GM08714 (cell line): Measurements from ENCODE around the gene TMEM106A.
"Not testable (repeated sequence)": the region's sequence is repeated elsewhere in the genome, so short reads cannot be mapped to it uniquely, and the experiment has no call there.

Experiments
- H3K4me3 ChIP-seq: fragments of 200-500 bp; sonication (Bioruptor generic); 2 replicates; pipeline ENCODE4 v1.5.1; 2014; ENCODE audit warnings: mild to moderate bottlenecking, low read length, inconsistent platforms
- ZNF274 ChIP-seq: IDR thresholded peaks from 2 replicates; pipeline ENCODE4 v1.6.1; 2012; ENCODE audit warnings: mild to moderate bottlenecking, low read depth, low read length

Gene TMEM106A

GRCh38 chr17:43224146-43224705 lies 12.6 kb downstream of the TMEM106A start:
- no peak for TF ChIP-seq ZNF274
- no peak overlapping the region for H3K4me3 ChIP-seq

DNA sequence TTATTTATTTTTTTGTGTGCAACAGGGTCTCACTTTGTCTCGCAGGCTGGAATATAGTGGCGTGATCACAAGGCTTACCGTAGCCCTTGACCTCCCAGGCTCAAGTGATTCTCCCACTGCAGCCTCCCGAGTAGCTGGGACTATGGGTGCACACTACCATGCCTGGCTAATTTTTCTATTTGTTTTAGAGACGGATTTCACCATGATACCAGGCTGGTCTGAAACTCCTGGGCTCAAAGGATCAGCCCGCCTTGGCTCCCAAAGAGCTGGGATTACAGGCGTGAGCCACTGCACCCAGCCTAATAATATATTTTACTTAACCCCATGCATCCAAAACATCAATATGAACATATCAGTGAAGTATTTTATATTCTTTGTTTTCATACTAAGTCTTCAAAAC lies 14.7 kb downstream of the TMEM106A start:
- no peak for TF ChIP-seq ZNF274
- no peak overlapping the region for H3K4me3 ChIP-seq

DNA sequence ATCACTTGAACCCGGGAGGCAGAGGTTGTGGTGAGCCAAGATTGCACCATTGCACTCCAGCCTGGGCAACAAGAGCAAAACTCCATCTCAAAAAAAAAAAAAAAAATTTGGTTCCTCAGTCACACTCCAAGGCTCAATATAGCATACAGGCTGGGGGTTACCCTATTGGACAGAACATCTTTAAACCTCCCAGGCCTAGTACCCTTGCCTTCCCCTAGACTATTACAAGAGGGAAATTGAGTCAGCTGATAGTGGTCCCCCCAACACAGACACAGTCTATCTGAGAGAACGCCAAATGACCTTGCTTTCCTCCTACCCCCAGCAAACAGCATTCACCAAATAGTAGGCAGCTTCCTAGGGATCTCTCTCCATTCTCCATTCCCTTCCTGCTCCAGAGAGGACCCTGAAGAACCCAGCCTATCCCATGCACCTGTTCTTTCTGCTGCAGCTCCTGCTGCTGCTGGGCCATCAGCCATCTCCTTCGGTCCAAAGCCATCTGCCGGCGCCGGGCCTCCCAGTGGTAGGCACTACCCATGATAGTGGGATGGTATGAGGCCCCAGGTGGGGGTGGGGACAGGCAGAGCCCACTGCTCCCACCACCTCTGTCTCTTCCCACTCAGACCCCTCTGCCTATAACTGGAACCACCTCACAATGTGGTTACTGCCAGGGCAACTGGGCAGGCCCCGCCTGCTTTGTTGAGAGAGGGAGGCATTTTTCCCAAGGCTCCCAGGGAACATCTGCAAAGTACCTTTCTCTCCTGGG lies 16.5 kb downstream of the TMEM106A start, which contains the start of gene CCDC200:
TSS of gene CCDC200 (minus strand) at position 604 of the 763 bp plus-strand sequence. CDS start at position 535, 69 bp downstream.
- not testable (repeated sequence) for H3K4me3 ChIP-seq

GRCh38 chr17:43231205-43232020 lies 19.7 kb downstream of the TMEM106A start:
- H3K4me3 ChIP-seq, result not testable (repeated sequence)

GRCh38 chr17:43232021-43232699 lies 20.5 kb downstream of the TMEM106A start:
- not testable (repeated sequence) for H3K4me3 ChIP-seq

DNA sequence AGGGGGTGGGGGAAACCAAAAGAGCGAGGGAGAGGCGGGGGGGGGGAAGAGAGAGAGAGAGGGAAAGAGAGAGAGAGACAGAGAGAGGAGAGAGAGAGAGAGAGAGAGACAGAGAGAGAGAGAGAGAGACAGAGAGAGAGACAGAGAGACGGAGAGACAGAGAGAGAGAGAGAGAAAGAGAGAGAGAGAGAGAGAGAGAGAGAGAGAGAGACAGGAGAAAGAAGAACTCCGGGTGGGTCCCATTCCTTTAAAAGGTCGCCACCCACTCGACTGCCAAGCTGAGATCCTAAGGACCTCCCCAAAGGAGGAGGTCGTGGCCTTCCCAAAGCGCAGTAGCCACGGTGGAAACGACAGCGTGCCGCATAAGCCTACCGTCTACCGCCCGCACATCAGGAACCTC lies 21.6 kb downstream of the TMEM106A start:
- not testable (repeated sequence) for H3K4me3 ChIP-seq

DNA sequence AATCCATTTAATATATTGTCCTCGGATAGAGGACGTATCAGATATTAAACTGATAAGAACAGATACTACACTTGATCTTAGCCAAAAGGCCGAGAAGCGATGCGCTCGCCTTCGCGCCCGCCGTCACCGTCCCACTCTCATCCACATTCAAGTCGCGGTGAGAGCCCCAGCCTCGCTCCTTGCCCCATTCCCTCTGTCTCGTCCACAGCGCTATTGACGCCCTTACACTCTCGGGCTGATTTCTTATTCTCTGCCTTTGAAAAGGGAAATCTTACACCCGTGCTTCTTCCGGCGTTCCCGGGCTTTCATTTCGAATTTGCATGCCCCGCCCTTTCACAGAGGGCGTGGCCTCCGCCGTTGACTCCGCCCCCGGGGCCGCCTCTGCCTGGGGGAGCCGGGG lies 22.2 kb downstream of the TMEM106A start, which contains the start of gene RNU2-1:
TSS of gene RNU2-1 (minus strand) at position 101 of the 400 bp plus-strand sequence.
- not testable (repeated sequence) for H3K4me3 ChIP-seq

DNA sequence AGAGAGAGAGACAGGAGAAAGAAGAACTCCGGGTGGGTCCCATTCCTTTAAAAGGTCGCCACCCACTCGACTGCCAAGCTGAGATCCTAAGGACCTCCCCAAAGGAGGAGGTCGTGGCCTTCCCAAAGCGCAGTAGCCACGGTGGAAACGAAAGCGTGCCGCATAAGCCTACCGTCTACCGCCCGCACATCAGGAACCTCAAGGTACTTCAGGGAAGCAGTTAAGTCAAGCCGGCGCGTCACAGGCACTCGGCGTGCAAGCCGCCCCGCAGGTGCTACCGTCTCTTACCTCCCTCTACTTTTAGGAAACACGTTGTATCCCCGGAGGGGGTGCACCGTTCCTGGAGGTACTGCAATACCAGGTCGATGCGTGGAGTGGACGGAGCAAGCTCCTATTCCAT lies 27.9 kb downstream of the TMEM106A start:
- not testable (repeated sequence) for H3K4me3 ChIP-seq

GRCh38 chr17:43240596-43241352 lies 29.1 kb downstream of the TMEM106A start:
- not testable (repeated sequence) for H3K4me3 ChIP-seq

DNA sequence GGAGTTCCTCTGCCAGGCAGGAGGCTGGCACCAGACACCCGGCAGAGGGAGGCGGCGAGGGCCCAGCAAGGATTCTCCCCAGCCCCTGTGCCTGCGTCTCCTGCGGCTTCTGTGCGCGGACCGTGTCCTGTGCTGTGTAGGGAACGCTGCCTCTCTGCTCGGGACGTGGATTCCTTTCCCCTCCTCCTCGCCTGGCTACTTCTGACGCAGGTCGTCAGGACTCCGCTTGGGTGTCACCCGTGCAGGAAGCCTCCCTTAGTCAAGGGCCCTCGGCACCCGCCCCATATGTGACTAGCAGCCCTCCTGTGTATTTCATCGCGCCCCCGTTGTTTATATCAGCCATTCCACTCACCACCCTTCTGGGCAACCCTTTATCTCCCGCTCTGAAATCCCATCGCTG lies 34.8 kb downstream of the TMEM106A start:
- H3K4me3 ChIP-seq, result not testable (repeated sequence)
